Peyer's patch (tissue), 4 donors: ENCODE data around the gene DRC3.

Experiments used
- POLR2A ChIP-seq, 2 donors: fragments of 450-650 bp; IDR thresholded peaks; one replicate each; pipeline ENCODE4 v1.5.1; 2017; ENCODE audit warnings: antibody characterized with exemption in 2 of 2, mild to moderate bottlenecking in 2 of 2, moderate library complexity in 2 of 2
- TF ChIP-seq, protein P1 (sequence below), 6 experiments: fragments of 450-650 bp in 4 of 6; fragments of 200-600 bp in 2 of 6; sonication (generic) in 1 of 6; IDR thresholded peaks; one replicate each; pipeline ENCODE4 v1.5.1; 2017 to 2019; ENCODE audit warnings: antibody characterized with exemption in 6 of 6, mild to moderate bottlenecking in 3 of 6, moderate library complexity in 1 of 6

DNA sequence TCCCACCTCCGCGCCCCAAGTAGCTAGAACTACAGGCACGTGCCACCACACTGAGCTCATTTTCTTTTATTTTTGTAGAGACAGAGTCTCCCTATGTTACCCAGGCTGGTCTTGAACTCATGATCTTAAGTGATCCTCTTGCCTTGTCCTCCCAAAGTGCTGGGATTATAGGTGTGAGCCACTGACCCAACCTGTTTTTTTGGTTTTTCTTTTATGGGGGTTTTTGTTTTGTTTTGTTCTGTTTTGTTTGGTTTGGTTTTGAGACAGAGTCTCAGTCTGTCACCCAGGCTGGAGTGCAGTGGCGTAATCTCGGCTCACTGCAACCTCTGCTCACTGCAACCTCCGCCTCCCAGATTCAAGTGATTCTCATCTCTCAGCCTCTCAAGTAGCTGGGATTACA is 82.9 kb downstream of the DRC3 start:
- TF ChIP-seq, protein P1, sequence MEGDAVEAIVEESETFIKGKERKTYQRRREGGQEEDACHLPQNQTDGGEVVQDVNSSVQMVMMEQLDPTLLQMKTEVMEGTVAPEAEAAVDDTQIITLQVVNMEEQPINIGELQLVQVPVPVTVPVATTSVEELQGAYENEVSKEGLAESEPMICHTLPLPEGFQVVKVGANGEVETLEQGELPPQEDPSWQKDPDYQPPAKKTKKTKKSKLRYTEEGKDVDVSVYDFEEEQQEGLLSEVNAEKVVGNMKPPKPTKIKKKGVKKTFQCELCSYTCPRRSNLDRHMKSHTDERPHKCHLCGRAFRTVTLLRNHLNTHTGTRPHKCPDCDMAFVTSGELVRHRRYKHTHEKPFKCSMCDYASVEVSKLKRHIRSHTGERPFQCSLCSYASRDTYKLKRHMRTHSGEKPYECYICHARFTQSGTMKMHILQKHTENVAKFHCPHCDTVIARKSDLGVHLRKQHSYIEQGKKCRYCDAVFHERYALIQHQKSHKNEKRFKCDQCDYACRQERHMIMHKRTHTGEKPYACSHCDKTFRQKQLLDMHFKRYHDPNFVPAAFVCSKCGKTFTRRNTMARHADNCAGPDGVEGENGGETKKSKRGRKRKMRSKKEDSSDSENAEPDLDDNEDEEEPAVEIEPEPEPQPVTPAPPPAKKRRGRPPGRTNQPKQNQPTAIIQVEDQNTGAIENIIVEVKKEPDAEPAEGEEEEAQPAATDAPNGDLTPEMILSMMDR (IDR thresholded peaks at IDR 0.05) = no peak
- no peak for TF ChIP-seq POLR2A (IDR thresholded peaks at IDR 0.05)
